Tibial artery (tissue), 4 donors: ENCODE results near the gene MAPKAPK3.

Experiments used
- DNase-seq, 2 donors: peaks; one replicate each; pipeline ENCODE4 v3.0.0-alpha.2; 2019
- H3K27ac ChIP-seq, 2 donors: fragments of 200-600 bp; sonication (generic) in 1 of 2; 1 replicate in 1 of 2; 2 replicates in 1 of 2; pipeline ENCODE4 v1.5.1; 2018 to 2019; ENCODE audit warnings: mild to moderate bottlenecking in 1 of 2
- H3K27me3 ChIP-seq, 2 donors: fragments of 200-600 bp; sonication (generic) in 1 of 2; one replicate each; pipeline versions ENCODE4 v1.5.1 to v1.6.0; 2016 to 2019
- H3K36me3 ChIP-seq, 3 donors: fragments of 200-600 bp; sonication (generic) in 2 of 3; one replicate each; pipeline ENCODE4 v1.5.1; 2016 to 2019; ENCODE audit warnings: mild to moderate bottlenecking in 2 of 3
- H3K4me1 ChIP-seq, 4 donors: fragments of 200-600 bp; sonication (generic) in 2 of 4; 1 replicate in 3 of 4; 2 replicates in 1 of 4; pipeline ENCODE4 v1.5.1; 2016 to 2019
- H3K4me3 ChIP-seq, 2 donors: fragments of 200-600 bp; sonication (generic) in 1 of 2; 1 replicate in 1 of 2; 2 replicates in 1 of 2; pipeline ENCODE4 v1.5.1; 2018 to 2019; ENCODE audit warnings: mild to moderate bottlenecking in 2 of 2
- H3K9me3 ChIP-seq, 3 donors: fragments of 200-600 bp; sonication (generic) in 1 of 3; one replicate each; pipeline ENCODE4 v1.5.1; 2016 to 2019
- intact Hi-C: fragments of 100-400 bp; cut with DNase I; formaldehyde crosslinking; loops from one replicate; pipeline ENCODE4 v1.15.0; 2023; ENCODE audit warnings: low total_unique reads
- TF ChIP-seq, protein P1 (sequence below), 2 experiments: fragments of 200-600 bp in 1 of 2; fragments of 450-650 bp in 1 of 2; IDR thresholded peaks; one replicate each; pipeline ENCODE4 v1.5.1; 2017 to 2019; ENCODE audit warnings: antibody characterized with exemption in 2 of 2, mild to moderate bottlenecking in 1 of 2, moderate library complexity in 1 of 2

The MAPKAPK3 gene

DNA sequence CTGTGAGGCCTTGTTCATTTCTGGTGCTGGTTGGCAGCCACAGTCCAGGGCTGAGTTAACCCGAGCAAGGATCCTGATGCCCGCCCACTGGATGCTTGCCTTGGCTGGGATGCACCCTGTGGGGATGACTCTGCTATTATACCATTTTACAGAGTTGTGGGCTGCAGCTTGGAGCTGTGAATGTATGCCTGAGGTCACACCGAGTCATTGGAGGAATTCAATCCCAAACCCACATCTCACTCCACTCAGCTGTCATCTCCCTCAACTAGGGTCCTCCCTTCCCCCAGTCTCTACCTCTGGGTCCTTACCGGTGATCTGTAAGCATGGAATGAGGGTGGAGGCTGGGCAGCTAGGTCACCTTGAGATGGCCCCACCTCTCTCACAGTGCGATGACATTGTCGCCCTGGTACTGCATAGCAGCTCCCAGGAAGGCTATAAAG, 22.1 kb downstream of the MAPKAPK3 start:
- Histone ChIP-seq H3K4me1 (peaks cover 0 to 19% (median 10%) of the 10 kb centered on the region in 4 donors), H3K27ac (no peak overlapping the region), H3K9me3 (no peaks in the 10 kb centered on the region), H3K36me3 (peaks cover 0 to 38% (median 22%) of the 10 kb centered on the region in 3 donors), H3K27me3 (no peaks in the 10 kb centered on the region), H3K4me3 (no peak overlapping the region)
- intact Hi-C loops: no loop called here
- TF ChIP-seq, protein P1, sequence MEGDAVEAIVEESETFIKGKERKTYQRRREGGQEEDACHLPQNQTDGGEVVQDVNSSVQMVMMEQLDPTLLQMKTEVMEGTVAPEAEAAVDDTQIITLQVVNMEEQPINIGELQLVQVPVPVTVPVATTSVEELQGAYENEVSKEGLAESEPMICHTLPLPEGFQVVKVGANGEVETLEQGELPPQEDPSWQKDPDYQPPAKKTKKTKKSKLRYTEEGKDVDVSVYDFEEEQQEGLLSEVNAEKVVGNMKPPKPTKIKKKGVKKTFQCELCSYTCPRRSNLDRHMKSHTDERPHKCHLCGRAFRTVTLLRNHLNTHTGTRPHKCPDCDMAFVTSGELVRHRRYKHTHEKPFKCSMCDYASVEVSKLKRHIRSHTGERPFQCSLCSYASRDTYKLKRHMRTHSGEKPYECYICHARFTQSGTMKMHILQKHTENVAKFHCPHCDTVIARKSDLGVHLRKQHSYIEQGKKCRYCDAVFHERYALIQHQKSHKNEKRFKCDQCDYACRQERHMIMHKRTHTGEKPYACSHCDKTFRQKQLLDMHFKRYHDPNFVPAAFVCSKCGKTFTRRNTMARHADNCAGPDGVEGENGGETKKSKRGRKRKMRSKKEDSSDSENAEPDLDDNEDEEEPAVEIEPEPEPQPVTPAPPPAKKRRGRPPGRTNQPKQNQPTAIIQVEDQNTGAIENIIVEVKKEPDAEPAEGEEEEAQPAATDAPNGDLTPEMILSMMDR (IDR thresholded peaks at IDR 0.05): no peak
- DNase-seq: no peak

DNA sequence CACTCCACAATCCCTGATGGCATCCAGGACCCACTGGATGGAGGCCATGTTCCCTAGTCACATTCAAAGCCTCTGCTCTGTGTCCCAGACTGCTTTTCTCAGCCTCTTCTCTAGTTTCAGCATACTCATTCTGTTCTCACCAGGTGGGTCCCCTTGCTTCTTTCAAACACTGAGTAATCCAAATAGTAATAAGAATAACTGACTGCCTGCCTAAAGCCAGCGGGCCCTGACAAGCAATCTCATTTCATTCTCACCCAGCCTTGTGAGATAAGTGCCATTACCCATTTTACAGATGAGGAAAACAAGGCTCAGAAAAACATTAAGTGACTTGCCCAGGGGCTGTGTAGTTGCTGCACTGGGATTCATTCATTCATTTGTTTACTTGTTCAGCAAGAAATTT, 25.4 kb downstream of the MAPKAPK3 start:
- H3K27me3 ChIP-seq: no peaks in the 10 kb centered on the region
- H3K4me1 ChIP-seq: peaks cover 0 to 25% (median 16%) of the 10 kb centered on the region in 4 donors
- H3K9me3 ChIP-seq: no peaks in the 10 kb centered on the region
- H3K36me3 ChIP-seq: peaks cover 0 to 71% (median 31%) of the 10 kb centered on the region in 3 donors
- TF ChIP-seq, protein P1 (IDR thresholded peaks at IDR 0.05): no peak
- intact Hi-C loops: no loop called here
- no peak for DNase-seq
- no peak overlapping the region for H3K4me3 ChIP-seq
- no peak overlapping the region for H3K27ac ChIP-seq

DNA sequence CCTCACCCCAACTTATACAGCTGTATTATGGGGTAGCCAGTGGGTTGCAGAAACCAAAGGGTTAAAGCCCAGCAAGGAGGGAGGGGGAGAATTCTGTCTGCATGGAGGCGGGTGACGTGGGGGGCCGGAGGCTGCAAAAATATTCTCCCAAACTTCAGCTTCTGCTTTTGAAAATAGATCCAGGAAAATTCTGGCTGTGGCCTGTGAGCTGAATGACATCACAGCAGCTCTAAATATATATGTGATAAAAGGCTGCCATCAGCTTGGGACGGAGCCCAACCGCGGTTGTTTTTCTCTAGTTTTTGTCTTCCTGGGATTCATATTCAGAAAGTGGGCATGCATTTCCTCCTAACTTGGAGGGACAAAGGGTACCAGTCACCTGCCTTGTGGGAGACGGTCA, 27.6 kb downstream of the MAPKAPK3 start:
- Histone ChIP-seq H3K27me3 (no peaks in the 10 kb centered on the region), H3K4me1 (peaks cover 0 to 40% (median 20%) of the 10 kb centered on the region in 4 donors), H3K27ac (peak overlapping the region; percentile 21 to 34), H3K9me3 (no peaks in the 10 kb centered on the region), H3K4me3 (no peak overlapping the region), H3K36me3 (peaks cover 0 to 80% (median 40%) of the 10 kb centered on the region in 3 donors)
- no peak for DNase-seq
- intact Hi-C loops: no loop called here
- TF ChIP-seq, protein P1 (IDR thresholded peaks at IDR 0.05): no peak

DNA sequence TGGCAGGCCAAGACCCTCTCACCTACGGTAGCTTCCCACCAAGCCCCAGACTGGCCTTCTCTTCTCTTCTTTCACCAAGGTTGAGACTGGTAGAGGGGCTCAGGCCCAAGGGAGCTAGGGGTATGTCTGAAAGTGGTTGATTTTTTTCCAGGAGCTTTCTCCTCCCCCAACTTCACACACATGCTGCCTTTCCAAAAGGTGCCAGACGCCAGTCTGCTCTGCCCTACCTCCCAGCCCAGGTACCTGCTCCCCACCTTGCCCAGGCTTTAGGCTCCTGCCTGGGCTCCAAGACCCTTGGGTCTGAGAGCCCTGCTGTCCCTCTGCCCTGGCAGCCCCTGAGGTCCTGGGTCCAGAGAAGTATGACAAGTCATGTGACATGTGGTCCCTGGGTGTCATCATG, 28.4 kb downstream of the MAPKAPK3 start:
- peaks cover 0 to 78% (median 39%) of the 10 kb centered on the region in 3 donors for H3K36me3 ChIP-seq
- H3K4me3 ChIP-seq: no peak overlapping the region
- peaks cover 0 to 43% (median 21%) of the 10 kb centered on the region in 4 donors for H3K4me1 ChIP-seq
- no peaks in the 10 kb centered on the region for H3K27me3 ChIP-seq
- TF ChIP-seq, protein P1 (IDR thresholded peaks at IDR 0.05): no peak
- intact Hi-C loops: loop anchor here (5.0 kb wide), 1 partner anchor 133 kb away; no protein-coding TSS in a partner anchor
- no peak for DNase-seq
- no peaks in the 10 kb centered on the region for H3K9me3 ChIP-seq
- H3K27ac ChIP-seq: no peak overlapping the region

- no peak for DNase-seq
- intact Hi-C loops: loop anchor here (5.0 kb wide), 1 partner anchor 136 kb away; no protein-coding TSS in a partner anchor
Observed at GRCh38 chr3:50648313-50648712, 31.4 kb downstream of the MAPKAPK3 start.

More at GRCh38 chr3:50648313-50648712, 31.4 kb downstream of the MAPKAPK3 start:
- Histone ChIP-seq H3K27me3 (no peaks in the 10 kb centered on the region), H3K9me3 (no peaks in the 10 kb centered on the region), H3K36me3 (peaks cover 0 to 50% (median 20%) of the 10 kb centered on the region in 3 donors), H3K4me3 (no peak overlapping the region), H3K4me1 (peaks cover 0 to 37% (median 21%) of the 10 kb centered on the region in 4 donors), H3K27ac (no peak overlapping the region)
- TF ChIP-seq, protein P1 (IDR thresholded peaks at IDR 0.05): no peak
